Prostate gland (tissue), 2 donors: ENCODE data around the gene SHISAL1.
A peak's percentile ranks its signal among the peaks of the same experiment; 100 is the strongest.

ENCODE experiments used
- CTCF ChIP-seq, 4 experiments: fragments of 200-600 bp in 2 of 4; fragments of 450-650 bp in 2 of 4; sonication (generic) in 2 of 4; IDR thresholded peaks; 1 replicate in 3 of 4; 2 replicates in 1 of 4; pipeline ENCODE4 v1.5.1; 2016 to 2019; ENCODE audit warnings: antibody characterized with exemption in 4 of 4, mild to moderate bottlenecking in 2 of 4, moderate library complexity in 2 of 4
- POLR2A ChIP-seq: fragments of 450-650 bp; IDR thresholded peaks from one replicate; pipeline ENCODE4 v1.6.1; 2016; ENCODE audit warnings: antibody characterized with exemption, mild to moderate bottlenecking
- POLR2AphosphoS5 ChIP-seq: sonication (generic); formaldehyde crosslinking; IDR thresholded peaks from one replicate; pipeline ENCODE4 v1.6.1; 2017; ENCODE audit warnings: antibody characterized with exemption

GRCh38 chr22:44341431-44342346 is 28.9 kb upstream of the SHISAL1 start:
- no peak for TF ChIP-seq CTCF (IDR thresholded peaks at IDR 0.05)
- TF ChIP-seq POLR2A, result no peak
- peak; percentile 49 for TF ChIP-seq POLR2AphosphoS5
